GM12865 (cell line): ENCODE data around the gene MCU.
"Not testable (repeated sequence)": the region's sequence is repeated elsewhere in the genome, so short reads cannot be mapped to it uniquely, and the experiment has no call there.

Source experiments
- DNase-seq: peaks from one replicate; pipeline ENCODE4 v3.0.0; 2010; ENCODE audit warnings: low read depth
- H3K4me3 ChIP-seq: 2 replicates; pipeline ENCODE4 v1.5.1; 2011; ENCODE audit warnings: mild to moderate bottlenecking, low read depth, low read length, control low read depth
- TF ChIP-seq, protein P1 (sequence below): IDR thresholded peaks from 2 replicates; pipeline ENCODE4 v1.5.1; 2011; ENCODE audit warnings: low read length, control low read depth, low read depth, inconsistent platforms; ENCODE audit not compliant: insufficient read depth; ENCODE audit errors: missing control alignments

Gene MCU

DNA sequence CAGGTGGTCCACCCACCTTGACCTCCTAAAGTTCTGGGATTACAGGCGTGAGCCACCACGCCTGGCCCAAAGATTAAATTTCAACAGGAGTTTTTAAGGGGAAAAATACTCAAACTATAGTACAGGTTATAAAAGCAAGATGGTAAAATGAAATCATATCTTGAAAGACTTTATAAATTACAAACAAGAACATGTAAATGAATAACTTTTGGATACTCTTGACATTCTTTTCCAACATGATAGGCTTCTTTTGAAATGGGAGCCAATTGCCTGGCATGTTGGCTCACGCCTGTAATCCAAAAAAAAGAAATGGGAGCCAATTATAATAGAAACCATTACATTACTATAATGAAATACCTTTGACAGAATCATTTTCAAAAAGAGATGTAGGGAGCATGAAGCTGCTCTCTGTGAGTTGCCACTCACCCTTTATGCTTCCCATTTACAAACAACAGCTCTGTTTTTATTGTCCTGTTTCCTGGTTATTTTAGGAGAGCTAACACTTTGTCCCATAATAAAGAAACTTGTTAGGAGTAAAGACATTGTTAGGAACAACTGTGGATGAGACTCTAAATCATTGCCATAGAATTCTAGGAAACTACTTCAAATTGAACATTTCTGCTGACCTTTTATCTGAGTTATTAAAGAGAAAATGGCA, 24.6 kb upstream of the MCU start:
- DNase-seq: no peak
- no peak overlapping the region for H3K4me3 ChIP-seq
- TF ChIP-seq, protein P1, sequence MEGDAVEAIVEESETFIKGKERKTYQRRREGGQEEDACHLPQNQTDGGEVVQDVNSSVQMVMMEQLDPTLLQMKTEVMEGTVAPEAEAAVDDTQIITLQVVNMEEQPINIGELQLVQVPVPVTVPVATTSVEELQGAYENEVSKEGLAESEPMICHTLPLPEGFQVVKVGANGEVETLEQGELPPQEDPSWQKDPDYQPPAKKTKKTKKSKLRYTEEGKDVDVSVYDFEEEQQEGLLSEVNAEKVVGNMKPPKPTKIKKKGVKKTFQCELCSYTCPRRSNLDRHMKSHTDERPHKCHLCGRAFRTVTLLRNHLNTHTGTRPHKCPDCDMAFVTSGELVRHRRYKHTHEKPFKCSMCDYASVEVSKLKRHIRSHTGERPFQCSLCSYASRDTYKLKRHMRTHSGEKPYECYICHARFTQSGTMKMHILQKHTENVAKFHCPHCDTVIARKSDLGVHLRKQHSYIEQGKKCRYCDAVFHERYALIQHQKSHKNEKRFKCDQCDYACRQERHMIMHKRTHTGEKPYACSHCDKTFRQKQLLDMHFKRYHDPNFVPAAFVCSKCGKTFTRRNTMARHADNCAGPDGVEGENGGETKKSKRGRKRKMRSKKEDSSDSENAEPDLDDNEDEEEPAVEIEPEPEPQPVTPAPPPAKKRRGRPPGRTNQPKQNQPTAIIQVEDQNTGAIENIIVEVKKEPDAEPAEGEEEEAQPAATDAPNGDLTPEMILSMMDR: no peak

- no peak overlapping the region for H3K4me3 ChIP-seq
- DNase-seq: no peak
- TF ChIP-seq, protein P1: no peak
These were observed 18.7 kb upstream of the MCU start for GRCh38 chr10:72673280-72673679.

DNA sequence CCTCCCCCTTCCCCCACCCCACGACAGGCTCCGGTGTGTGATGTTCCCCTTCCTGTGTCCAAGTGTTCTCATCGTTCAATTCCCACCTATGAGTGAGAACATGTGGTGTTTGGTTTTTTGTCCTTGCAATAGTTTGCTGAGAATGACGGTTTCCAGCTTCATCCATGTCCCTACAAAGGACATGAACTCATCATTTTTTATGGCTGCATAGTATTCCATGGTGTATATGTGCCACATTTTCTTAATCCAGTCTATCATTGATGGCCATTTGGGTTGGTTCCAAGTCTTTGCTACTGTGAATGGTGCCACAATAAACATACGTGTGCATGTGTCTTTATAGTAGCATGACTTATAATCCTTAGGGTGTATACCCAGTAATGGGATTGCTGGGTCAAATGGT, 17.8 kb upstream of the MCU start:
- not testable (repeated sequence) for H3K4me3 ChIP-seq, DNase-seq

GRCh38 chr10:72679838-72680241, 12.1 kb upstream of the MCU start:
- TF ChIP-seq, protein P1: no peak
- DNase-seq: no peak
- no peak overlapping the region for H3K4me3 ChIP-seq

DNA sequence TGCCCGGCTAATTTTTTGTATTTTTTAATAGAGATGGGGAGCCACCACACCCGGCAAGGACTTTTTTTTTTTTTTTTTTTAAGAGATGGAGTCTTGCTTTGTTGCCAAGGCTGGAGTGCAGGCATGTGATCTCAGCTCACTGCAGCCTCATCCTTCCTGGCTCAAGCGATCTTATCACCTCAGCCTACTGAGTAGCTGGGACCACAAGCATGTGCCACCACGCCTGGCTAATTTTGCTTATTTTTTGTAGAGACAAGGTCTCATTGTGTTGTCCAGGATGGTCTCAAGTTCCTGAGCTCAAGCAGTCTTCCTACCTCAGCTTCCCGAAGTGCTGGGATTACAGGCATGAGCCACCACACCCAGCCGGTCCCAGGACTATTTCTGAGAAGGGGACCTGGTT, 9.3 kb upstream of the MCU start:
- no peak overlapping the region for H3K4me3 ChIP-seq
- TF ChIP-seq, protein P1: no peak
- no peak for DNase-seq

DNA sequence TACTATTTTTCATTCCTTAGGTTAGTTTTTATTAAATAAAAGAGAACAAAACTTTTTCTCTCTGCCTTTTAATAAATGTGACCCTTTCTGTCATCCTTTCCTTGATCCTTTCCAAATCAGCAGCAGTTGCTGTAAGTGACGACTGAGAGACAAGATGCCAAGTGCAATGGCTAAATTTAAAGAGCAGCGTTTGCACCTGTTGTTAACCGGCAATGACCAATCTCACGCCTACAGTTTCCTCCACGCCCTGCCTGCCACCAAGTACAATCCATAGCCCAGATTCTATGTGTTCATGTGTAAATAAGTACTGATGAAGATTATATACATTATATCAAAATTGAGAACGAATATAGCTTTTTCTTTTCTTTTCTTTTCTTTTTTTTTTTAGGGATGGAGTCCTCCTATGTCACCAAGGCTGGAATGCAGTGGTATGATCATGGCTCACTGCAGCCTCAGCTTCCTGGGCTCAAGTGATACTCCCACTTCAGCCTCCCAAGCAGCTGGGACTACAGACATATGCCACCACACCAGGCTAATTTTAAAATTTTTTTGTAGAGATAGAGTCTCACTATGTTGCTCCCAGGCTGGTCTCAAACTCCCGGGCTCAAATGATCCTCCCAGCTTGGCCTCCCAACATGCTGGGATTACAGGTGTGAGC, 6.5 kb upstream of the MCU start:
- TF ChIP-seq, protein P1: no peak

GRCh38 chr10:72686430-72686829, 5.5 kb upstream of the MCU start:
- H3K4me3 ChIP-seq, DNase-seq: not testable (repeated sequence)

More for the DNA sequence above, 6.5 kb upstream of the MCU start:
- DNase-seq: peak; percentile 21
- H3K4me3 ChIP-seq: no peak overlapping the region

GRCh38 chr10:72687035-72687434, 4.9 kb upstream of the MCU start:
- TF ChIP-seq, protein P1: no peak
- no peak overlapping the region for H3K4me3 ChIP-seq
- DNase-seq: no peak
